Endothelial cell of umbilical vein (primary cell): Measurements from ENCODE around the gene CMSS1.

Experiments used
- EZH2 ChIP-seq: IDR thresholded peaks from 2 replicates; pipeline ENCODE4 v1.6.1; 2012; ENCODE audit warnings: borderline replicate concordance, low read depth, mild to moderate bottlenecking, moderate library complexity, low read length, inconsistent platforms; ENCODE audit not compliant: severe bottlenecking
- JUN ChIP-seq: IDR thresholded peaks from 2 replicates; pipeline ENCODE4 v1.6.1; 2011; ENCODE audit warnings: borderline replicate concordance, low read depth; ENCODE audit not compliant: insufficient read length, insufficient read depth
- POLR2A ChIP-seq: IDR thresholded peaks from 2 replicates; pipeline ENCODE4 v1.6.1; 2012; ENCODE audit warnings: low read depth, mild to moderate bottlenecking, control low read depth, low read length
- POLR2AphosphoS5 ChIP-seq: IDR thresholded peaks from 2 replicates; pipeline ENCODE4 v1.6.1; 2012; ENCODE audit warnings: low read depth, mild to moderate bottlenecking, control low read depth, low read length, moderate library complexity; ENCODE audit not compliant: insufficient read depth
- TF ChIP-seq, protein P1 (sequence below), 2 donors: IDR thresholded peaks; 1 replicate in 1 of 2; 2 replicates in 1 of 2; pipeline ENCODE4 v1.5.1; 2011; ENCODE audit warnings: low read length in 2 of 2, mild to moderate bottlenecking in 2 of 2, moderate library complexity in 2 of 2, control low read depth in 1 of 2, inconsistent platforms in 1 of 2, low read depth in 1 of 2; ENCODE audit not compliant: insufficient read depth in 1 of 2; ENCODE audit errors: extremely low read depth in 1 of 2

DNA sequence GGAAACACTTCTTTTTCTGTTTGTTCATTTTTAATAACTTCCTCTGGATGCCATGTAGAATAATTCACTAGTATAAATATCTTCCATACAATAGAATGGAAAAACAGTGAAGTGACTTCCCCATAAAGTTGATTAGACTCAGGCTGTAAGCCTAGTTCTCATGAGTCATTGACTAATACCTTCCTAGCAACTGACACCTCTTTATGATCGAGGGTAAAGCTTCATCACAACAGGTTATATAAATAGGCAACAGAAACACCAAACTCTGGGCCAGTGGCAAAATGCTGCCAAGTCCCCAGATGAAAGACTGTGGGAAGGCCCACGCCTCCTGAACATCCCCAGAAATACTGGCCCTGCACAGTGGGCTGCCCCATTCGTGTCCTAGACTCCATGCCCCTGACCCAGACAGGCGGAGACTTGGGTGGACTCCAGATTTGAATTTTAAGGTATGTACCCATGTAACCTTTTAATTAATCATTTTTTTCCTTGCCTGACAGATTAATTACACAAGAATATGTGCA lies 371.8 kb downstream of the CMSS1 start:
- TF ChIP-seq, protein P1, sequence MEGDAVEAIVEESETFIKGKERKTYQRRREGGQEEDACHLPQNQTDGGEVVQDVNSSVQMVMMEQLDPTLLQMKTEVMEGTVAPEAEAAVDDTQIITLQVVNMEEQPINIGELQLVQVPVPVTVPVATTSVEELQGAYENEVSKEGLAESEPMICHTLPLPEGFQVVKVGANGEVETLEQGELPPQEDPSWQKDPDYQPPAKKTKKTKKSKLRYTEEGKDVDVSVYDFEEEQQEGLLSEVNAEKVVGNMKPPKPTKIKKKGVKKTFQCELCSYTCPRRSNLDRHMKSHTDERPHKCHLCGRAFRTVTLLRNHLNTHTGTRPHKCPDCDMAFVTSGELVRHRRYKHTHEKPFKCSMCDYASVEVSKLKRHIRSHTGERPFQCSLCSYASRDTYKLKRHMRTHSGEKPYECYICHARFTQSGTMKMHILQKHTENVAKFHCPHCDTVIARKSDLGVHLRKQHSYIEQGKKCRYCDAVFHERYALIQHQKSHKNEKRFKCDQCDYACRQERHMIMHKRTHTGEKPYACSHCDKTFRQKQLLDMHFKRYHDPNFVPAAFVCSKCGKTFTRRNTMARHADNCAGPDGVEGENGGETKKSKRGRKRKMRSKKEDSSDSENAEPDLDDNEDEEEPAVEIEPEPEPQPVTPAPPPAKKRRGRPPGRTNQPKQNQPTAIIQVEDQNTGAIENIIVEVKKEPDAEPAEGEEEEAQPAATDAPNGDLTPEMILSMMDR (IDR thresholded peaks at IDR 0.05; ENCODE audit: extremely low read depth in 1 of 2, insufficient read depth in 1 of 2, low read depth in 1 of 2, low read length in 2 of 2) = no peak
- TF ChIP-seq JUN = no peak
- no peak for TF ChIP-seq EZH2
- no peak for TF ChIP-seq POLR2AphosphoS5
- TF ChIP-seq POLR2A = no peak
